A549 (cell line): ENCODE results near the gene EOGT.

Experiments
- CTCF ChIP-seq: fragments of >200 bp; sonication (Bioruptor Twin); formaldehyde crosslinking; IDR thresholded peaks from 3 replicates; pipeline ENCODE4 v1.5.1; 2016
- EHMT2 ChIP-seq: fragments of 200-600 bp; sonication (generic); IDR thresholded peaks from 2 replicates; pipeline ENCODE4 v1.6.1; 2016; ENCODE audit warnings: antibody characterized with exemption, low read depth, mild to moderate bottlenecking, moderate library complexity
- EP300 ChIP-seq, 2 experiments: fragments of >200 bp; sonication (Bioruptor Twin); formaldehyde crosslinking; IDR thresholded peaks; 2 replicates in 1 of 2; 3 replicates in 1 of 2; pipeline ENCODE4 v1.6.1; 2016 to 2017

GRCh38 chr3:68972358-68972979, 41.0 kb downstream of the EOGT start:
- peak; percentile 64 for TF ChIP-seq CTCF
- no peak for TF ChIP-seq EP300 (IDR thresholded peaks at IDR 0.05)
- TF ChIP-seq EHMT2, result no peak
